Measurements from ENCODE around the gene ZNF197. TPM values are rescaled to one million over a fixed set of nuclear protein-coding genes. Genes with fewer than 3 reads are reported as not detected.

ZNF197 gene
- total and polyA plus RNA-seq, 2 experiments from 2014 or later, result 7.1 to 17.5 TPM

GRCh38 chr3:44682182-44682896 lies 57.5 kb downstream of the ZNF197 start:
- H2AFZ ChIP-seq, result no peak overlapping the region
- TF ChIP-seq CTCF (IDR thresholded peaks at IDR 0.05; ENCODE audit: poor library complexity), result no peak
- TF ChIP-seq EZH2phosphoT487 (IDR thresholded peaks at IDR 0.05; ENCODE audit: low read depth, severe bottlenecking, unreplicated experiment), result no peak
- TF ChIP-seq EZH2 (IDR thresholded peaks at IDR 0.05; ENCODE audit: borderline replicate concordance), result no peak
- no peak overlapping the region for H3K27ac ChIP-seq
- H3K9me2 ChIP-seq (replicated peaks; ENCODE audit: insufficient read depth), result no peaks in the 10 kb centered on the region
- WGBS (ENCODE audit: low lambda C conversion rate, missing lambda C conversion rate), result 79% methylated on average over 2 of the region's 2 CpGs
- no peaks in the 10 kb centered on the region for H3K27me3 ChIP-seq
- no peak for DNase-seq (ENCODE audit: low spot score)
- no peaks in the 10 kb centered on the region for H3K9me3 ChIP-seq (ENCODE audit: low read depth)
- no peaks in the 10 kb centered on the region for H3K79me2 ChIP-seq
- H3K4me1 ChIP-seq (ENCODE audit: insufficient read depth), result no peaks in the 10 kb centered on the region
- no peaks in the 10 kb centered on the region for H4K20me1 ChIP-seq (ENCODE audit: insufficient read depth, poor library complexity, severe bottlenecking)
- no peaks in the 10 kb centered on the region for H3K36me3 ChIP-seq (replicated peaks; ENCODE audit: insufficient read depth, low read depth)
- H3K4me2 ChIP-seq, result no peak overlapping the region
- no peak overlapping the region for H3K4me3 ChIP-seq

- Histone ChIP-seq H3K27me3 (no peaks in the 10 kb centered on the region), H3K36me3 (replicated peaks; ENCODE audit: insufficient read depth, low read depth) (no peaks in the 10 kb centered on the region), H4K20me1 (ENCODE audit: insufficient read depth, poor library complexity, severe bottlenecking) (no peaks in the 10 kb centered on the region), H3K4me2 (peak overlapping the region; percentile 72), H3K9me3 (ENCODE audit: low read depth) (no peaks in the 10 kb centered on the region), H3K79me2 (no peaks in the 10 kb centered on the region), H3K27ac (no peak overlapping the region), H2AFZ (peak overlapping the region; percentile 77), H3K9me2 (replicated peaks; ENCODE audit: insufficient read depth) (no peaks in the 10 kb centered on the region), H3K4me1 (ENCODE audit: insufficient read depth) (no peaks in the 10 kb centered on the region), H3K4me3 (peak overlapping the region; percentile 25)
- TF ChIP-seq EZH2 (IDR thresholded peaks at IDR 0.05; ENCODE audit: borderline replicate concordance), result no peak
- TF ChIP-seq EZH2phosphoT487 (IDR thresholded peaks at IDR 0.05; ENCODE audit: low read depth, severe bottlenecking, unreplicated experiment), result no peak
- no peak for TF ChIP-seq CTCF (IDR thresholded peaks at IDR 0.05; ENCODE audit: poor library complexity)
- WGBS (ENCODE audit: low lambda C conversion rate, missing lambda C conversion rate), result 56% methylated on average over 36 of the region's 48 CpGs
- DNase-seq (ENCODE audit: low spot score), result peak; percentile 77
Measured at GRCh38 chr3:44685128-44685800, 60.4 kb downstream of the ZNF197 start.

GRCh38 chr3:44687898-44688297 lies 63.1 kb downstream of the ZNF197 start:
- 56% methylated on average over 1 of the region's 1 CpG for WGBS (ENCODE audit: low lambda C conversion rate, missing lambda C conversion rate)
- H4K20me1 ChIP-seq (ENCODE audit: insufficient read depth, poor library complexity, severe bottlenecking), result no peaks in the 10 kb centered on the region
- no peaks in the 10 kb centered on the region for H3K79me2 ChIP-seq
- no peak overlapping the region for H2AFZ ChIP-seq
- no peaks in the 10 kb centered on the region for H3K4me1 ChIP-seq (ENCODE audit: insufficient read depth)
- H3K4me2 ChIP-seq, result no peak overlapping the region
- no peak overlapping the region for H3K27ac ChIP-seq
- no peaks in the 10 kb centered on the region for H3K9me3 ChIP-seq (ENCODE audit: low read depth)
- no peaks in the 10 kb centered on the region for H3K9me2 ChIP-seq (replicated peaks; ENCODE audit: insufficient read depth)
- no peak overlapping the region for H3K4me3 ChIP-seq
- no peak for DNase-seq (ENCODE audit: low spot score)
- no peaks in the 10 kb centered on the region for H3K36me3 ChIP-seq (replicated peaks; ENCODE audit: insufficient read depth, low read depth)
- no peaks in the 10 kb centered on the region for H3K27me3 ChIP-seq
- TF ChIP-seq CTCF (IDR thresholded peaks at IDR 0.05; ENCODE audit: poor library complexity) (no peak), EZH2 (IDR thresholded peaks at IDR 0.05; ENCODE audit: borderline replicate concordance) (no peak), EZH2phosphoT487 (IDR thresholded peaks at IDR 0.05; ENCODE audit: low read depth, severe bottlenecking, unreplicated experiment) (no peak)

Other genes starting within 250 kb of the ZNF197 start
- 10.5 and 14.7 TPM in 2 replicates for gene ZNF445, start 147.4 kb upstream of the ZNF197 start, total RNA-seq
- 6.1 and 6.4 TPM in 2 replicates for gene ZNF445, start 147.4 kb upstream of the ZNF197 start, polyA plus RNA-seq
- 9.6 and 9.9 TPM in 2 replicates for gene ZKSCAN7, start 69.8 kb upstream of the ZNF197 start, total RNA-seq
- 6.0 and 7.9 TPM in 2 replicates for gene ZKSCAN7, start 69.8 kb upstream of the ZNF197 start, polyA plus RNA-seq
- 4.5 and 9.8 TPM in 2 replicates for gene ZNF660, start 40.1 kb upstream of the ZNF197 start, total RNA-seq
- gene ZNF660, start 40.1 kb upstream of the ZNF197 start, polyA plus RNA-seq, result 4.0 and 4.6 TPM in 2 replicates
- 9.6 and 15.3 TPM in 2 replicates for gene ZNF35, start 23.7 kb downstream of the ZNF197 start, total RNA-seq
- gene ZNF35, start 23.7 kb downstream of the ZNF197 start, polyA plus RNA-seq, result 3.4 and 4.2 TPM in 2 replicates
- 1.8 and 3.3 TPM in 2 replicates for gene ZNF502, start 87.6 kb downstream of the ZNF197 start, total RNA-seq
- gene ZNF502, start 87.6 kb downstream of the ZNF197 start, polyA plus RNA-seq, result 1.2 and 2.6 TPM in 2 replicates
- gene ZNF501, start 104.6 kb downstream of the ZNF197 start, total RNA-seq, result 2.6 and 7.3 TPM in 2 replicates
- gene ZNF501, start 104.6 kb downstream of the ZNF197 start, polyA plus RNA-seq, result 1.6 and 4.8 TPM in 2 replicates
- gene KIAA1143, start 136.6 kb downstream of the ZNF197 start, total RNA-seq, result 24.0 and 25.1 TPM in 2 replicates
- gene KIAA1143, start 136.6 kb downstream of the ZNF197 start, polyA plus RNA-seq, result 11.4 and 11.5 TPM in 2 replicates
- gene KIF15, start 136.8 kb downstream of the ZNF197 start, total RNA-seq, result 2.7 and 4.1 TPM in 2 replicates
- 1.4 and 2.6 TPM in 2 replicates for gene KIF15, start 136.8 kb downstream of the ZNF197 start, polyA plus RNA-seq
- gene TMEM42, start 236.9 kb downstream of the ZNF197 start, total RNA-seq, result 14.7 and 16.9 TPM in 2 replicates
- gene TMEM42, start 236.9 kb downstream of the ZNF197 start, polyA plus RNA-seq, result 16.7 and 22.2 TPM in 2 replicates
- 0.43 TPM in 1 of 2 replicates, not detected in the other for gene TGM4, start 249.6 kb downstream of the ZNF197 start, total RNA-seq
- gene TGM4, start 249.6 kb downstream of the ZNF197 start, polyA plus RNA-seq, result 0.78 TPM in 1 of 2 replicates, not detected in the other